HepG2 (cell line): Measurements from ENCODE around the gene PTPRE. TPM values are rescaled to one million over a fixed set of nuclear protein-coding genes. Genes with fewer than 3 reads are reported as not detected.

Source experiments
- ATAC-seq: fragments of 200-7000 bp; cut with Tn5 transposase; 3 replicates; pipeline ENCODE4 v1.9.1; 2020; ENCODE audit warnings: mild to moderate bottlenecking, moderate library complexity
- BruUV-seq: library from RNA; stranded (reverse); fragments of 400-500 nt; replicated peaks from 2 replicates; lab custom pipeline; 2021; lab: Mats Ljungman, UMichigan
- CTCF ChIA-PET: fragments of 300-600 bp; formaldehyde crosslinking; extraction: SDS; loops from one replicate; lab custom pipeline; 2021; ENCODE audit warnings: low total read pairs, inconsistent platforms, low intra/inter-chr PET ratio; lab: Yijun Ruan, JAX
- POLR2A ChIA-PET: fragments of 350-600 bp; sonication (Branson Sonifier 250); formaldehyde crosslinking; loops from one replicate; lab custom pipeline; 2020; ENCODE audit warnings: antibody characterized with exemption, inconsistent platforms; lab: Yijun Ruan, JAX
- DNase-seq: peaks from one replicate; pipeline ENCODE4 v3.0.0-alpha.2; 2015; ENCODE audit warnings: low spot score
- FAIRE-seq: peaks from 3 replicates; lab custom pipeline; 2011; peaks lifted over from hg19 to GRCh38; lab: Jason Lieb, UNC
- H2AFZ ChIP-seq: one replicate; pipeline ENCODE4 v1.6.1; 2011; ENCODE audit warnings: low read length, inconsistent platforms
- H3K27ac ChIP-seq: fragments of 300-600 bp; 3 replicates; pipeline ENCODE4 v1.8.0; 2011; ENCODE audit warnings: mixed run types, mild to moderate bottlenecking, mixed read lengths, low read length, inconsistent platforms; ENCODE audit not compliant: insufficient read depth; ENCODE audit errors: extremely low read length
- H3K27me3 ChIP-seq, 2 experiments: fragments of 200-600 bp in 1 of 2; 2 replicates in 1 of 2; 3 replicates in 1 of 2; pipeline versions ENCODE4 v1.6.0 to v1.8.0; 2011; ENCODE audit warnings: low read length in 2 of 2, mild to moderate bottlenecking in 2 of 2, moderate library complexity in 2 of 2, inconsistent platforms in 1 of 2; ENCODE audit not compliant: insufficient read depth in 2 of 2, control insufficient read depth in 1 of 2
- H3K36me3 ChIP-seq, 2 experiments: fragments of 200-600 bp in 1 of 2; replicated peaks in 1 of 2; 2 replicates in 1 of 2; 3 replicates in 1 of 2; pipeline versions ENCODE4 v1.5.1 to v1.8.0; 2011; ENCODE audit warnings: low read length in 2 of 2, inconsistent platforms in 1 of 2; ENCODE audit not compliant: insufficient read depth in 2 of 2, control insufficient read depth in 1 of 2
- H3K4me1 ChIP-seq: 2 replicates; pipeline ENCODE4 v1.5.1; 2012; ENCODE audit warnings: low read length, inconsistent platforms; ENCODE audit not compliant: insufficient read depth
- H3K4me2 ChIP-seq: 2 replicates; pipeline ENCODE4 v1.6.0; 2011; ENCODE audit warnings: low read depth, low read length, inconsistent platforms
- H3K4me3 ChIP-seq, 3 experiments: fragments of 200-600 bp in 1 of 3; sonication (generic), shearing (Covaris generic) in 1 of 3; replicated peaks in 1 of 3; 2 replicates each; pipeline ENCODE4 v1.5.1; 2011 to 2016; ENCODE audit warnings: low read length in 3 of 3, inconsistent platforms in 2 of 3, low read depth in 2 of 3, mild to moderate bottlenecking in 2 of 3, control low read depth in 1 of 3, mixed read lengths in 1 of 3; ENCODE audit not compliant: insufficient read depth in 1 of 3
- H3K79me2 ChIP-seq: one replicate; pipeline ENCODE4 v1.6.1; 2011; ENCODE audit warnings: low read length, inconsistent platforms; ENCODE audit not compliant: insufficient read depth
- H3K9ac ChIP-seq: 2 replicates; pipeline ENCODE4 v1.6.0; 2011; ENCODE audit warnings: mild to moderate bottlenecking, low read depth, low read length, inconsistent platforms; ENCODE audit not compliant: insufficient read depth
- H3K9me3 ChIP-seq: 2 replicates; pipeline ENCODE4 v1.5.1; 2012; ENCODE audit warnings: mild to moderate bottlenecking, low read length
- H4K20me1 ChIP-seq: 2 replicates; pipeline ENCODE4 v1.6.0; 2011; ENCODE audit warnings: inconsistent platforms, mild to moderate bottlenecking, low read length, moderate library complexity; ENCODE audit not compliant: insufficient read depth
- ELF3 ChIP-seq: IDR thresholded peaks from 2 replicates; pipeline ENCODE4 v1.6.1; 2016; ENCODE audit warnings: missing genetic modification reagents, missing compliant biosample characterization
- FOXP1 ChIP-seq, 2 experiments: fragments of 450-650 bp in 1 of 2; IDR thresholded peaks; 2 replicates each; pipeline ENCODE4 v1.6.1; 2017 to 2018; ENCODE audit warnings: antibody characterized with exemption in 1 of 2
- HNRNPK ChIP-seq: fragments of 200-400 bp; formaldehyde crosslinking; IDR thresholded peaks from 2 replicates; pipeline ENCODE4 v1.6.1; 2018; ENCODE audit warnings: low read length, low read depth, moderate library complexity, mild to moderate bottlenecking; ENCODE audit not compliant: poor library complexity, severe bottlenecking
- NBN ChIP-seq: fragments of 450-650 bp; conservative IDR thresholded peaks from 2 replicates; pipeline ENCODE4 v1.6.1; 2017
- NR2F2 ChIP-seq: IDR thresholded peaks from 2 replicates; pipeline ENCODE4 v1.6.1; 2012; ENCODE audit warnings: low read depth, inconsistent platforms, borderline replicate concordance
- PLRG1 ChIP-seq: fragments of 450-650 bp; conservative IDR thresholded peaks from 2 replicates; pipeline ENCODE4 v1.6.1; 2016
- RAD51 ChIP-seq: fragments of 450-650 bp; IDR thresholded peaks from 2 replicates; pipeline ENCODE4 v1.6.1; 2016; ENCODE audit warnings: borderline replicate concordance
- TRIM22 ChIP-seq: fragments of 450-650 bp; IDR thresholded peaks from 2 replicates; pipeline ENCODE4 v1.6.1; 2017
- ZNF207 ChIP-seq: fragments of 450-650 bp; IDR thresholded peaks from 2 replicates; pipeline ENCODE4 v1.6.1; 2016; ENCODE audit warnings: antibody characterized with exemption, borderline replicate concordance
- ZNF282 ChIP-seq: fragments of 450-650 bp; IDR thresholded peaks from 2 replicates; pipeline ENCODE4 v1.6.1; 2018; ENCODE audit not compliant: partially characterized antibody
- WGBS: methylation state at CpG from one replicate; pipeline ENCODE4 v1.1.6; 2017; ENCODE audit warnings: low lambda C conversion rate; 5-methylcytosine and 5-hydroxymethylcytosine counted together
- in situ Hi-C: cut with HindIII; loops from 2 replicates; pipeline ENCODE4 v1.10.0; 2017; ENCODE audit warnings: low pct_unique_long_range_greater_than_20kb; ENCODE audit not compliant: extremely low pct_ligation_motif_present
- intact Hi-C: fragments of 100-400 bp; cut with micrococcal nuclease; formaldehyde crosslinking; loops from one replicate; pipeline ENCODE4 v1.10.0; 2022; ENCODE audit not compliant: unreplicated experiment
- polyA plus RNA-seq, 8 experiments: library from polyadenylated mRNA; depleted of rRNA in 3 of 8; stranded (reverse) in 7 of 8; unstranded in 1 of 8; fragments of >200 nt; fragmentation: Illumina TruSeq in 4 of 8; extraction: Trizol in 4 of 8; gene quantifications; 2 replicates each; pipeline versions ENCODE4 v1.2.1 to v1.2.3, GENCODE V29; 2011 to 2016; ENCODE audit warnings: low read depth in 4 of 8, missing spikeins in 1 of 8, mixed read lengths in 1 of 8; ENCODE audit not compliant: insufficient read depth in 1 of 8
- total RNA-seq, 5 experiments: library from RNA; depleted of rRNA; stranded (reverse); fragments of >200 nt; fragmentation: Illumina TruSeq; extraction: Trizol; gene quantifications; 2 replicates each; pipeline ENCODE4 v1.2.3, GENCODE V29; 2016; ENCODE audit warnings: low read depth in 1 of 5
- TF ChIP-seq, protein P1 (sequence below): sonication (generic); formaldehyde crosslinking; IDR thresholded peaks from 2 replicates; pipeline ENCODE4 v1.9.0; 2021; ENCODE audit warnings: mild to moderate bottlenecking, missing genetic modification reagents

PTPRE gene
- total and polyA plus RNA-seq, 2 of the 13 experiments (the other 11 are each of a cell fraction or from before 2014, with no cell fraction given) = 0.01 to 0.02 TPM

DNA sequence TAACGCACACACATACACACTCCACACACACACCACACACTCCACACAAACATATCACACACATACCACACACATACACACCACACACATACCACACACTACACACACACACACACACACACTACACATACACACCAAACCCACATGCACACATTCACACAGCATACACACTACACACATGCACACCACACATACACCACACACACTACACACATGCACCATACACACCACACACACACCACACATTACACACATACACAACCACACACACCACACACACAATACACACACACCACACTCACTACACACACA, 153.0 kb downstream of the PTPRE start:
- BruUV-seq = no TSS peak
- FAIRE-seq = peak; percentile 32
- TF ChIP-seq ZNF282 = peak; percentile 72
- TF ChIP-seq, protein P1, sequence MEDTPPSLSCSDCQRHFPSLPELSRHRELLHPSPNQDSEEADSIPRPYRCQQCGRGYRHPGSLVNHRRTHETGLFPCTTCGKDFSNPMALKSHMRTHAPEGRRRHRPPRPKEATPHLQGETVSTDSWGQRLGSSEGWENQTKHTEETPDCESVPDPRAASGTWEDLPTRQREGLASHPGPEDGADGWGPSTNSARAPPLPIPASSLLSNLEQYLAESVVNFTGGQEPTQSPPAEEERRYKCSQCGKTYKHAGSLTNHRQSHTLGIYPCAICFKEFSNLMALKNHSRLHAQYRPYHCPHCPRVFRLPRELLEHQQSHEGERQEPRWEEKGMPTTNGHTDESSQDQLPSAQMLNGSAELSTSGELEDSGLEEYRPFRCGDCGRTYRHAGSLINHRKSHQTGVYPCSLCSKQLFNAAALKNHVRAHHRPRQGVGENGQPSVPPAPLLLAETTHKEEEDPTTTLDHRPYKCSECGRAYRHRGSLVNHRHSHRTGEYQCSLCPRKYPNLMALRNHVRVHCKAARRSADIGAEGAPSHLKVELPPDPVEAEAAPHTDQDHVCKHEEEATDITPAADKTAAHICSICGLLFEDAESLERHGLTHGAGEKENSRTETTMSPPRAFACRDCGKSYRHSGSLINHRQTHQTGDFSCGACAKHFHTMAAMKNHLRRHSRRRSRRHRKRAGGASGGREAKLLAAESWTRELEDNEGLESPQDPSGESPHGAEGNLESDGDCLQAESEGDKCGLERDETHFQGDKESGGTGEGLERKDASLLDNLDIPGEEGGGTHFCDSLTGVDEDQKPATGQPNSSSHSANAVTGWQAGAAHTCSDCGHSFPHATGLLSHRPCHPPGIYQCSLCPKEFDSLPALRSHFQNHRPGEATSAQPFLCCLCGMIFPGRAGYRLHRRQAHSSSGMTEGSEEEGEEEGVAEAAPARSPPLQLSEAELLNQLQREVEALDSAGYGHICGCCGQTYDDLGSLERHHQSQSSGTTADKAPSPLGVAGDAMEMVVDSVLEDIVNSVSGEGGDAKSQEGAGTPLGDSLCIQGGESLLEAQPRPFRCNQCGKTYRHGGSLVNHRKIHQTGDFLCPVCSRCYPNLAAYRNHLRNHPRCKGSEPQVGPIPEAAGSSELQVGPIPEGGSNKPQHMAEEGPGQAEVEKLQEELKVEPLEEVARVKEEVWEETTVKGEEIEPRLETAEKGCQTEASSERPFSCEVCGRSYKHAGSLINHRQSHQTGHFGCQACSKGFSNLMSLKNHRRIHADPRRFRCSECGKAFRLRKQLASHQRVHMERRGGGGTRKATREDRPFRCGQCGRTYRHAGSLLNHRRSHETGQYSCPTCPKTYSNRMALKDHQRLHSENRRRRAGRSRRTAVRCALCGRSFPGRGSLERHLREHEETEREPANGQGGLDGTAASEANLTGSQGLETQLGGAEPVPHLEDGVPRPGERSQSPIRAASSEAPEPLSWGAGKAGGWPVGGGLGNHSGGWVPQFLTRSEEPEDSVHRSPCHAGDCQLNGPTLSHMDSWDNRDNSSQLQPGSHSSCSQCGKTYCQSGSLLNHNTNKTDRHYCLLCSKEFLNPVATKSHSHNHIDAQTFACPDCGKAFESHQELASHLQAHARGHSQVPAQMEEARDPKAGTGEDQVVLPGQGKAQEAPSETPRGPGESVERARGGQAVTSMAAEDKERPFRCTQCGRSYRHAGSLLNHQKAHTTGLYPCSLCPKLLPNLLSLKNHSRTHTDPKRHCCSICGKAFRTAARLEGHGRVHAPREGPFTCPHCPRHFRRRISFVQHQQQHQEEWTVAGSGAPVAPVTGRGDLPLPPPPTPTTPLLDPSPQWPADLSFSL (CRISPR knock-in tag) = peak; percentile 81; the same call in 1 of the 2 replicates
- no peak for TF ChIP-seq NR2F2
- TF ChIP-seq TRIM22 = peak; percentile 93; the same call in 1 of the 2 replicates
- TF ChIP-seq RAD51 = peak; percentile 25; the same call in 1 of the 2 replicates
- 0 out of 2 replicates have a peak, but pooled peaks have one; percentile 48 for TF ChIP-seq NBN
- 0 out of 2 replicates have a peak, but pooled peaks have one; percentile 9 for TF ChIP-seq PLRG1
- 0 out of 2 replicates have a peak, but pooled peaks have one; percentile 68 for TF ChIP-seq ZNF207
- TF ChIP-seq ELF3 (CRISPR knock-in tag) = no peak
- TF ChIP-seq FOXP1 (IDR thresholded peaks at IDR 0.05) = peak; percentile 57; the same call in 1 of the 2 replicates
- TF ChIP-seq FOXP1 (CRISPR knock-in tag; IDR thresholded peaks at IDR 0.05) = no peak
- TF ChIP-seq HNRNPK = no peak

More for the DNA sequence above, 153.0 kb downstream of the PTPRE start:
- Histone ChIP-seq H3K4me2 (no peak overlapping the region), H2AFZ (no peak overlapping the region), H3K4me1 (no peaks in the 10 kb centered on the region), H3K9ac (no peak overlapping the region), H4K20me1 (no peaks in the 10 kb centered on the region), H3K4me3 (no peak overlapping the region), H3K27me3 (peaks cover 2 to 33% of the 10 kb centered on the region in 2 experiments; a peak in 3 of 5 replicates), H3K36me3 (no peaks in the 10 kb centered on the region), H3K9me3 (no peaks in the 10 kb centered on the region), H3K79me2 (no peaks in the 10 kb centered on the region), H3K27ac (no peak overlapping the region)
- in situ Hi-C loops = loop anchor here (10.0 kb wide), 1 partner anchor 345 kb away; no protein-coding TSS in a partner anchor
- POLR2A ChIA-PET = no interaction called here
- no peak for DNase-seq
- intact Hi-C loops = no loop called here
- ATAC-seq = no peak
- WGBS = 94% methylated on average over 1 of the region's 1 CpG
- CTCF ChIA-PET = no interaction called here
